SK-MEL-5 (cell line): ENCODE measurements around the gene CCL4. TPM values are rescaled to one million over a fixed set of nuclear protein-coding genes. Genes with fewer than 3 reads are reported as not detected.

ENCODE experiments used
- DNase-seq: peaks from one replicate; pipeline ENCODE4 v3.0.0-alpha.2; 2016; ENCODE audit warnings: low read depth, low spot score
- in situ Hi-C: cut with HindIII; loops from 2 replicates; pipeline ENCODE4 v1.10.0; 2016; ENCODE audit warnings: low sequenced_read_pairs, high pct_unique_total_duplicates, low pct_unique_long_range_greater_than_20kb
- total RNA-seq: library from RNA; depleted of rRNA; stranded (reverse); fragments of >200 nt; shearing (Covaris generic); gene quantifications from 2 replicates; pipeline ENCODE4 v1.2.3, GENCODE V29; 2014

Gene CCL4
- total RNA-seq, 1 experiment from 2014 or later = not detected

DNA sequence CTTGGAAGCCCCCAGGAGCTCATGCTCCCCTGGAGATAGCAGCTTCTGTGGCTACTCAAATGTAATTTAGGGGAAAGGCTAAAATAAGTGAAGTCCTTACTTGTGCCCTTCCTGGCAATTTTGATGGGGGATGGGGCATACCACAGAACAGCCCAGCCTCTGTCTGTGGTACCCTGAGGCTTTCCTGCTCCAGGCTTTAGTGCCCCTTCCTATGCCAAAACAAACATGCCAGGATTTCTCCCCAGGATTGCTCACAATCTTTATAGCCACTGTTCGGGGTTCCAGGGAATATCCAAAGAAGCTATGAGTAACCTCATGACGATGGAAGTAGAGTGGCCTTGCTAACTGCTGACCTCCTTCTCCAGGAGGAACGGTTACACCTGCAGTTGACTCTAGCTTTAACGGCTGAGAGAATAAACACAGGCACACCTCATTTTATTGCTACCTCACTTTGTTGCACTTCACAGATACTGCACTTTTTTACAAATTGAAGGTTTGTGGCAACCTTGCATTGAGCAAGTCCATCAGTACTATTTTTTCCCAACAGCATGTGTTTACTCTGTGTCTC, 24.9 kb downstream of the CCL4 start:
- in situ Hi-C loops = no loop called here
- DNase-seq = no peak

DNA sequence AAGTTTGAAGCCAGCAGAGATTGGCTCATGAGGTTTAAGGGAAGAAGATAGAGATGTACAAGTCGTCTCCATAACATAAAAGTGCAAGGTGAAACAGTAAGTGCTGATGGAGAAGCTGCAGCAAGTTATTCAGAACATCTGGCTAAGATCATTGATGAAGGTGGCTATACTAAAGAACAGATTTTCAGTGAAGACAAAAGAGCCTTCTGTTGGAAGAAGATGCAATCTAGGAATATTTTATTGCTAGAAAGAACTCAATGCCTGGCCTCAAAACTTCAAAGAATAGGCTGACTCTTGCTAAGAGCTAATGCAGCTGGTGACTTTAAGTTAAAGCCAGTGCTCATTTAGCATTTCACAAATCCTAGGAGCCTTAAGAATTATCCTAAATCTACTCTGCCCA, 26.0 kb downstream of the CCL4 start:
- in situ Hi-C loops = no loop called here

DNA sequence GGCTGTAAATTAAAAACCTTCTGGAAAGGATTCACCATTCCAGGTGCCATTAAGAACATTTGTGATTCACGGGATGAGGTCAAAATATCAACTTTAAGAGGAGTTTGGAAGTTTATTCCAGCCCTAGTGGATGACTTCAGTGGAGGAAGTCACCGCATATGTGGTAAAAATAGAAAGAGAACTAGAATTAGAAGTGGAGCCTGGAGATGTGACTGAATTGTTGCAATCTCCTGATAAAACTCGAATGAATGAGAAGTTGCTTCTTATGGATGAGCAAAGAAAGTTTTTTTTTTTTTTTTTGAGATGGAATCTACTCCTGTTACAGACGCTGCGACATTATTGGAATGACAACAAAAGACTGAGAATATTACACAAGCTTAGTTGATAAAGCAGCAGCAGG, 26.7 kb downstream of the CCL4 start:
- in situ Hi-C loops = no loop called here
- DNase-seq = no peak

More for the DNA sequence above, 26.0 kb downstream of the CCL4 start:
- no peak for DNase-seq

DNA sequence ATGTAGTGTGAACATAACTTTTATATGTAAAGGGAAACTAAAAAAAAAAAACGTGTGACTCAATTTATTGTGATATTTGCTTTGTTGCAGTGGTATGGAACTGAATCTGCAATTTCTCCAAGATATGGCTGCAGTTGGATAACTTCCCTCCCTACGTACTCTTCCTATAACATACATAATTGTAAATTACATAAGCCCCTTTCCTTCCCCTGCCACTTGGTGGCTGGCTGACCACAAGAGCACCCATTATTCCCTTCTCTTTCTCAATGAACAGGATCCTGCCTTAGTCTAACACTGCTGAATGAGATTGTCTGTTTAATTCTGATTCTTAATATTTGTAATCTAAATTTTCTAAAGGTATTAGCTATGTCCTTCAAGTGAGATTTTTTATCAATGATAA, 27.8 kb downstream of the CCL4 start:
- DNase-seq = peak; percentile 50
- in situ Hi-C loops = no loop called here

DNA sequence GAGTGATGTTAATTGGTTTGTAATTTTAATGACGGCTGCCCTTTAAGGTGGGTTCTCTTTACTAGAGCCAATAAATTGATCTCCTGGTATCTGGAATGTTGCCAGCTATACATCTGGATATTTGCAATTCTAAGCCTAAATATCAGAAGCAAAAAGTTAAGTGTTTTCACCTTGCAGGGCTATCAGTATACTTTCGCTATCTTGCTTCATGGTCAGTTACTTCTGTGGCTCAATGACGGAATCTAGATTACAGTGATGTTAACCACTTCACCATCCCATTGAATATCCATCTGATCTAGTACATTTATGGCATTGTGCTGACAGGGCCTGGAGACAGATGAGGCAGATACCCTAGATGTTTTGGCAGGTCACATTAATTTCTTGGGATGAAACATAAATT, 28.3 kb downstream of the CCL4 start:
- DNase-seq = no peak
- in situ Hi-C loops = no loop called here

DNA sequence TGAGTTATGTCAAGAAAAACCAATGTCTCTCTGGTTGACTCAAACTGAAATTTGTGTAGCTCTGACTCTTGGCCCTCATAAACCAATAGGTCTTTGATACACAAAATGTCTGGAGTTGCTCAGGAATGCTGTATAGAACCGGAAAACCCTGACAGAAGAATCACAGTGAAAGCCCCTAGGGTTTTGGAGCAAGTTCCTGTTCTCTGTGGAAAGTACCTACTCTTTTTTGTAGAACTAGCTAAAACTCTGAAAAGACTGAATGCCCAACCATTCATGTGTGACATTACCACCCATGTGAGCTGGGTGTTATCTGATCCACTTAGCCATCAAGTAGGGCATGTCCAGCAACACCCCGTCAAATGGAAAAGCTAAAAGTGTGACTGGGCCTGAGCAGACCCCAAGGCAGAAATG, 28.8 kb downstream of the CCL4 start:
- no peak for DNase-seq
- in situ Hi-C loops = no loop called here

DNA sequence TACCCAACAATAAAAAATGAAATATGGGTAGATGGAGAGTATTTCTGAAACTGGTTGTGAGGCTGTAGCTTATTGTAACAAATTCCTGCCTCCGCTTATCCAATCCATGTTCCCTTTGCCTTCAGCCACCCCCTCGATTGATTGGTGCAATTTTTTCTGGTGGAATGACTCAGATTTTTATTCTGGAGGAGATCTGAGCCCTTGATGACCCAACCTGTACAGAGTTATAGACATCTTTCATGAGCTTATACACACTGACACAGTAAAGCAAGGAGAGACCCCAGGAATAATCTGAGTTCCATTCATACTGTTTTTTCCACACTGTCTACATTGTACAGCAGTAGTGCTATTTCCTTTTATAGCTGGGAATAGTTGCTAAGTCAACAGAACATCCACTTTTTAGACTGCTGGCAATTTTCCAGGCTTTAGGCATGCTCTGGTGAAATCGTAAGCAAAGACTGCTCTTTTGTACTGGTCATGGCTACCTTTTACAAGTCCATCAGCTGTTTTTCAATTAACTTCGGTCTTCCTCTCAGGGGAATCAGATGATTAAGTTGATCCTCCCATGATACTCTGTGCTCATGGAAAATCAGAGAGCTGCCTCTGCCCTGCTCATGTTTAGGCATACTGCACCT, 30.1 kb downstream of the CCL4 start:
- in situ Hi-C loops = no loop called here
- peak; percentile 24 for DNase-seq

DNA sequence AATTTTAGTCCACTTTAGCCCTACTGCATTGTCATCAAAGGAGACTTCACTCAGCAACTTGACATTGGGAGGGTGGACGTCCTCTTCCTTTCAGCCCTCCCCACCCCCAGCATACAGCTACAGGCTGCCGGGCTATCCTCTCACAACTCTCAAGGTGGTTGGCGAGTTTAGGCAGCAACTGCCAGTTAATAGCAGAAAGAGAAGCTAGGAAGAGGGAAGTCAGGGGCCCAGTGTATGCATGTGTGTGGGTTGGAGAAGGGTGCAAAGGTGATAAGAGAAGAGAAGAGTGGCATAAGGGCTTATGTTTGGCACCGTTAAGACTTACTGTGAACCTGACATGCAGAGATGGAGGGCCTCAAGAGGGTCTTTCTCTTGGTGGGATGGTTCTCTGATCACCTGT, 31.8 kb downstream of the CCL4 start:
- DNase-seq = no peak
- in situ Hi-C loops = no loop called here

DNA sequence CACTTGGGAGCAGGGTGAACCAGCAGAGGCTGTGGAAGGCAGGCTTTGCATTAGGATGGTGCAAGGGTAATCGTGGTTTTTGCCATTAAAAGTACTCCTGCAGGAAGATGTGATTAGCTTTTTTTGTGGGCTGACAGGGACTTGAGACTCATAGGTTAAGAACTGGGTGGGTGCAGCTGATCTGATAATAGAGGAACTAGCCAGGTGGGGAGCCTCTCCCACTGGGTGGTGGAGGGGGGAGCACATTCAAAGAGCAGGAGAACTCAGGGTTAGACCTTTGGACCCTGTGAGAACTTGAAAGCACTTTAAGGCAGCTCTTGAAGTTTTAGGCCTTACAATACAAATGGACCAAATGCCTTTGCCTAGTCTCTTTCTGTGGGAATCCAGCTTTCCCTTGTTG, 32.4 kb downstream of the CCL4 start:
- in situ Hi-C loops = no loop called here
- no peak for DNase-seq

DNA sequence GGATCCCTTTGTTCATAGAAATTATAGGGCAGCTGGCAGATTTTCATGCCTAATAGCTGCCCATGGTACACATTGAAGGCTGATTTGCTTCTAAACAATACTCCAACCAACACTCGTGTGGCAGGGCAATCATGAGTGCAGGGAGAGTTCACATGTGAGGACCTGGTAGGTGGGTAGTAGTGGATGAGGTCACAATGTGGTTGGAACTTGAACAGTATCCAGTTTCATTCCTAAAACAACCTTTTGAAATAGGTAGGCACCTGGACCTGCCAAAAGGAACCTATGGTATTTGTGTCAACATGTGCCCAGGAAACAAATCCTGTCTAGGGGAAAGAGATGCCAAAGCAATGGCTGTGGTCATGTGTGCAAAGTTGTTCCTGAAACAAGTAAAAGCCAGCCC, 32.8 kb downstream of the CCL4 start:
- in situ Hi-C loops = no loop called here

DNA sequence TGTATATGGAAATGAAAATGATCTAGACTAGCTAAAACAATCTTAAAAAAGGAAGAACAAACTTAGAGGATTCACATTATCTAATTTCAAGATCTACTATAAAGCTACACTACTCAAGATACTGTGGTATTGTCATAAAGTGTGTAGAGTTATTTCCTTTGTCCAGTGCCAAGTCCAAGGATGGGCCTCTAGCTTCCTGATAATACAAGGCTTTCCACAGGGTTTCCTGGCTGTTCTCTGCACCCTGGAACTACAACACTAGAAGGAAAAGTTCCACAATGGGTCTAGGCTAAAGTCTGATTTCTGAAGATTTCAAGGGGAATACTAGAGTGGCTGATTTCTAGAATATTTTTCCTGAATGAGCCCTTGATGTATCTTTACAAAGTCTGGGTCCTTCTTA, 38.6 kb downstream of the CCL4 start:
- in situ Hi-C loops = no loop called here
- DNase-seq = no peak

More for the DNA sequence above, 32.8 kb downstream of the CCL4 start:
- no peak for DNase-seq

DNA sequence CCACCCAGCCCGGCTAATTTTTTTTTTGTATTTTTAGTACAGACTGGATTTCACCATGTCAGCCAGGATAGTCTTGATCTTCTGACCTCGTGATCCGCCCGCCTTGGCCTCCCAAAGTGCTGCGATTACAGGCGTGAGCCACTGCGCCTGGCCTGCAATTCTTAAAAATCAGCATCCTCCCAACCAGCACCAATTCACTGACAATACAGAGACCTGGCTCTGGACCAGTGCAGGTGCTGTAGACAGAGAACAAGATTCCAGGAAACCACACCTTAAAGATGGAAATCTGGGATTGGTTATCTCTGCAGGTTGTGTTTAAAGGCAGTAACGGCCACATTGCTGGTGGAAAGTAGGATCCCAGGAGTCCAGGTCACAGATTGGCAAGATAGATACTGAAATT, 39.2 kb downstream of the CCL4 start:
- in situ Hi-C loops = no loop called here
- no peak for DNase-seq

DNA sequence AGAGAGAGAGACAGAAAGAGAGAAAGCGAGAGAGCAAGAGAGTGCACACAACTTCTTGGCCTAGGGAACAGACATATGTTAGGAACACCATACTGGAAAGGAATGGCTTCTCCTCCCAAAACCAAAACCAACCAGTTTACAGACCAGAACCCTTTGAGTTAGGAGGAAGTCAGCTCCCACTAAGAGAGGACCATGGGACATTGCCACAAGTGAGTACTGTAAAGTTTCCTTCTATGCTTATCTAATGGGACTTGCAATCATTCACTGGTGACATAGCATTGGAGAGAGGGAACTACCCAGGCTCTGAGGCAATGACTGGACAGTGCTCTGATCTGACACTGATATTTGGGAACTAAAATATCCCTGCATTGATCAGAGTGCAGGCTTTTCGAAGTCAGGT, 40.4 kb downstream of the CCL4 start:
- in situ Hi-C loops = no loop called here
- DNase-seq = no peak

DNA sequence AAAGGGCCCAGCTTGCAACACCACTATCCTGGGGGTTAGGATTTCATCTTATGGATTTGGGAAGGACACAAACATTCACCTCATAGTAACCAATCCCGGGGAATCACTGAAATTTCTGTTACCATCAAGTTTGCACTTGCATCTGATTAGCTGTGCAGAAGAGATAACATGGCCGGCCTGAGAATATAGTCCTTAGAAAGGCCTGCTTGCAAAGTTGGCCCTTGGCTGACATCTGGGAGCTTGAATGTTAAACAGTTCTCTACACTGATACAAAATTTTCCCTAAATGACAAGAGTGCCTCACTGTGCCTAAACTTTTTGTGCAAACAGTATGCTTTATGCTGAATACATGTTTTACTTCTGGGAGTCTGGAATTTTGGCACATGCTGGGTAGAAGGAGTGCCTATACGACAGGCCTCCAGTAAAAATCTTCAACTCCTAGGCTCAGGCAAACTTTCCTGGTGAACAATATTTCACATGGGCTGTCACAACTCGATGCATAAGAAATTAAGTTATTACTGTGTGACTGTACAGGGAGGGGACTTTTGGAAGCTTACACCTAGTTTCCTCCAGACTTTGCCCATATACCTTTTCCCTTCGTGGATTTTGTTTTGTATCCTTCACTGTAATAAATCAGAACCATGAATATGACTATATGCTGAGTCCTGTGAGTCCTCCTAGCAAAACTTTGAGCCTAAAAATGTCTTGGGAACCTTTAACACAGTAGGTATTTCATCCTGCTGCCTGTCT, 41.5 kb downstream of the CCL4 start:
- in situ Hi-C loops = no loop called here
- no peak for DNase-seq

DNA sequence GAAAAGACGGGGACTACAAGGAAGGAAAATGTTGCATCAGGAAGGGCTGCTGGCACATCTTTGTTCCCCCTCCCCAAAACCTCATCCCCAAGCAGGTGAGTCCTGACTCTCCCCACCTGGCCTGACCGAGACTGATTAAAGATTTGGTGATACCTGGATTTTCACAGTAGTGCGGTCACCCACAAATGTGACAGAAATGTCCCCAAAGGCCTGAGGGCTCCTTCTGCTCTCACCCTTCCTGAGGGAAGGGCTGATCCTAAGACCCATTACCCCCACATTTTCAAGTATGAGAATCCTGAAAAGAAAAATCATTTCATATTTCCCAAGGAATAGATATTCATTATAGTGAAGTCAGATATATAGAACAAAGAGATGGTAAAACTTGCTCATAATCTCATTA, 44.0 kb downstream of the CCL4 start:
- in situ Hi-C loops = no loop called here
- no peak for DNase-seq

DNA sequence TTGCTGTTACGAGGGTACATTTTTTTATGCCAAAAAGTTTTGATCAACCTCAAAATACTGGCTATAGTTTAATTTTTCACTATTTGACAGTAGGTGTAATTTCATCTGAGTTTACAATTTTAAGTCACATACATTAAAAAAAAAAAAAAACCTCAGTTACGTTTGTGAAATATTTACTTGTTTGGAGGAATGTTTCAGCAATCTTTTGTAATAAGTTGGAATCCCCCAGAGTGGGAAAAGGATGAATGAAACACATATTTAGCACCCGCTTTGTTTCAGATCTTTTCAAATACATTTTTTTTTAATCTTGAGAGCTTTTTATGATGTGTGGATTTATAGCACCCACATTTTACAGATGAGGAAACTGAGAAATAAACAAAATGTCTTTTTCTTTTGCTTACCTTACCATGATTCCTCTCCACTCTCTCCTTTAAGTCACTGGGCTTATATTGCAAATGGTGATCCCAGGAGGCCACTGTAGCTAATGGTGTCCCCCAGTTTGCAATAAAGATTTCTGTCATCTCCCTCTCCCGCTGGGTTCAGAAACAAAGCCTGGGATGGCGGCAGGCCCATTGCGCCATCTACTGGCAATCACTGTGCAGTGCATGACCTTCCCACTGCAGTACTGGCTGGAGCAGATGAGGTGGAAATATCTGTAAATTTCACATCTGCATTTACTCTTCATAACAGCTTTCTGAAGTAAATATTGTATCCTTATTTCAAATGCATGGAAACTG, 45.1 kb downstream of the CCL4 start:
- in situ Hi-C loops = no loop called here

DNA sequence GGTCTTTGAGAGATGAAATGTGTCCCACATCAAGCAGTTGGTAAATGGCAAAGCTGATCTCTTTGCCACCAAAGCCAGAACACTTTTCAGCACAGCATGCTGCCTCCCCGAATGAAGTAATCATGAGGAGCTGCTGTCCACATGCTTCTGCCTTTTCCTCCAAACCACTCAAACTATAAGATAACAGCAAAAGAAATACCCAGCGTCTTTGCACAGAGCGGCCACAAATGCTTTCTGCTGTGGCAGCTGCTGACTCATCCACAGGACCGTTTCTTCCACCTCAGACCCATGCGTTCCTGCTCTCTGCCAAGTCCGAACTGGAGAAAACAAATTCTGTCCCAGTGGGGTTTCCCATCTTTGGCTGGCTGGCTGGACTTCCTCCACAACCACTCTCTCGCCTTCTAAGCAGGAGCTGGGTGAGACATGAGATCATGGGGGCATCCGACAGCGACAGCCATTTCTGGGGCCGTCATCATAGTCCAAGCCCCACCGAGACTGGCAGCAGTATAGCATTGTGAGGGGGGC, 45.7 kb downstream of the CCL4 start:
- no peak for DNase-seq
- in situ Hi-C loops = no loop called here

More for the DNA sequence above, 45.1 kb downstream of the CCL4 start:
- peak; percentile 62 for DNase-seq

DNA sequence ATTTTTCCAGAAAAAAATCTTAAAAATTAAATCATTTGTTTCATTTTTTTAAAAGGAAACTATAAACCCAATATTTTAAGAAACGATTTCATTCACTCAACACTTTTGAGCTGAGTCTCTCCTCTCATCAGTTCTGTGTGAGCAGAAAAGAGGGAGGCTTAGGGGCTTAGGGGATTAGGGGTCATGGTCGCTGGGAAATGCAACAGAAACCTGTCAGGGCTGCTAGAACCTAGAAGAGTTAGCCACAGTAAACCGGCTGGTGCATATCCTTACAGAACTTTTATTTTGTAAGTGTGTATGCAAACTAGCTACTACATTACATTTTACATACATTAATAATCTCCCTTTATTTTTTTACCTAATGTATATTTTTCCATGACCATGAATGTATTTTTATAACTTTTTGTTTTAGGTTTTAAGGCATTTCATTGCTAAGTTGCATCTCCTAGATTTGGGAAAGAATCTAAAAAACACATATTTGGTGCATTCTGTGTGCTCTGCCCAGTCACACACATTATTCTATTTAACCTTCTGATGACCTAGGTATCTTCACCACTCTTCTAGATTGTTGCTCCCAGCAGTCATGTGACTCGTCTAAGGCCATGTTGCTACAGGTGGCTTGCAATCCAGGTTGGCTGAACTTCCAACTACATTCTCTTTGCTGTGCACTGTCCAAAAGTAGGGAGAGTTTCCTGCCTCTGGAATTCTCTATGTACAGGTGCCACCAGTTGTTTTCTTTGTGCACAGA, 48.4 kb downstream of the CCL4 start:
- DNase-seq = no peak
- in situ Hi-C loops = no loop called here
